ENCODE data around the gene RAB11FIP4.

DNA sequence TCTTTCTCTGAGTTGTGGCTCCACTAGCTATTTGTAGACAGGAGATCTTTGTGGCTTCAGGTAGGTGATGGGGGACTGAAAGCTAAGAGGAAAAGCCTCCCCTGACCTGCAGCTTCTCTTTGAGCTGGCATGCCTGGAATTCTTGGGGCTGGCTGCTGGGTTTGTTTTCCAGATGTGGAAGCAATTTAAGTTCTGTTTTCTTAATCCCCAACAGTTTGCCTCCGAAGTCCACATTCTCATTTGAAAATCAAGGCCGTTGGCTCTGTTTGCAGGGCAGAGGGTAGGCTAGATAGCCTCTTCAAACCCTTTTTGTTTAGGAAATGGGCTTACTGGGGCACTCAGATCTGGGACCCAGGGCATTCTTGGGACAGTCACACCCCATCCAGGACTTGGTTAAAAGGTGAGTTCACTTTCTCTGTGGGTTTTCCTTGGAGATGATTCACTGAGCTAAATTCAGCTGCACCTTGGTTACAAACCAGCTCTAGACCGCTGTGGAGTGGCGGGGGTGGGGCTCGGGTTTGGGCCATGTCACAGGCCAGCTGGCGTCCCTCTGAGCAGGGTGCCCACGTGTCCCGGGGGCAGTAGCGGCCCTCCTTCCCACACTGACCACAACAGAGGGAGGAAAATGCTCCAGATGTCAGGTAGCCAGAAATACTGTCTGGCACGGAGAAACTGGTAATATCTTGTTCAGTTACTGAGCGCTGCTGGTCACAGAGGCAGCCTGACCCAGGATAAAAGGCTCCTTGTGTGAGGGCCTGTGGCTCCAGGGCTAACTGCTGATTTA, 108.5 kb downstream of the RAB11FIP4 start:
- TF ChIP-seq EZH2 (IDR thresholded peaks at IDR 0.05; ENCODE audit: insufficient read depth, poor library complexity, severe bottlenecking) (no peak), EZH2phosphoT487 (IDR thresholded peaks at IDR 0.05; ENCODE audit: insufficient read depth, low read depth) (no peak)
